Kidney epithelial cell (primary cell): Measurements from ENCODE around the gene ASH1L. TPM values are rescaled to one million over a fixed set of nuclear protein-coding genes. Genes with fewer than 3 reads are reported as not detected.

Experiments used
- DNase-seq: peaks from one replicate; pipeline ENCODE4 v3.0.0-alpha.2; 2010; ENCODE audit warnings: low read depth
- H3K27me3 ChIP-seq: 2 replicates; pipeline ENCODE4 v1.6.0; 2011; ENCODE audit warnings: low read length; ENCODE audit not compliant: control insufficient read depth, insufficient read depth
- H3K36me3 ChIP-seq: 2 replicates; pipeline ENCODE4 v1.5.1; 2011; ENCODE audit warnings: low read length; ENCODE audit not compliant: control insufficient read depth, insufficient read depth
- H3K4me3 ChIP-seq: 2 replicates; pipeline ENCODE4 v1.5.1; 2011; ENCODE audit warnings: low read depth, mild to moderate bottlenecking, control low read depth, low read length
- CTCF ChIP-seq: IDR thresholded peaks from 2 replicates; pipeline ENCODE4 v1.5.1; 2011; ENCODE audit warnings: mild to moderate bottlenecking, moderate library complexity, low read length, control low read depth, inconsistent platforms; ENCODE audit not compliant: insufficient read depth, poor library complexity, severe bottlenecking
- total RNA-seq: library from RNA; depleted of rRNA; stranded (reverse); fragments of >200 nt; gene quantifications from 2 replicates; pipeline ENCODE4 v1.2.3, GENCODE V29; 2015

ASH1L gene
- total RNA-seq, 1 donor from 2014 or later: 19.5 TPM

GRCh38 chr1:155285631-155286044 is 277.0 kb downstream of the ASH1L start:
- Histone ChIP-seq H3K36me3 (no peaks in the 10 kb centered on the region), H3K27me3 (no peaks in the 10 kb centered on the region), H3K4me3 (no peak overlapping the region)
- no peak for TF ChIP-seq CTCF
- DNase-seq: no peak

Other genes with a start within 250 kb of the ASH1L start
- 38.1 and 38.3 TPM in 2 replicates for gene RUSC1, start 241.9 kb downstream of the ASH1L start, total RNA-seq
- 12.3 and 21.0 TPM in 2 replicates for gene MSTO1, start 47.4 kb upstream of the ASH1L start, total RNA-seq
- gene YY1AP1, start 126.0 kb upstream of the ASH1L start, total RNA-seq: 21.4 and 32.7 TPM in 2 replicates
- gene DAP3, start 126.3 kb upstream of the ASH1L start, total RNA-seq: 134 and 194 TPM in 2 replicates